ENCODE measurements around the gene AGL. TPM values are rescaled to one million over a fixed set of nuclear protein-coding genes. Genes with fewer than 3 reads are reported as not detected.

AGL gene
- polyA plus RNA-seq, 2 of the 4 experiments (the other 2 are of a cell fraction): 5.5 to 7.4 TPM

DNA sequence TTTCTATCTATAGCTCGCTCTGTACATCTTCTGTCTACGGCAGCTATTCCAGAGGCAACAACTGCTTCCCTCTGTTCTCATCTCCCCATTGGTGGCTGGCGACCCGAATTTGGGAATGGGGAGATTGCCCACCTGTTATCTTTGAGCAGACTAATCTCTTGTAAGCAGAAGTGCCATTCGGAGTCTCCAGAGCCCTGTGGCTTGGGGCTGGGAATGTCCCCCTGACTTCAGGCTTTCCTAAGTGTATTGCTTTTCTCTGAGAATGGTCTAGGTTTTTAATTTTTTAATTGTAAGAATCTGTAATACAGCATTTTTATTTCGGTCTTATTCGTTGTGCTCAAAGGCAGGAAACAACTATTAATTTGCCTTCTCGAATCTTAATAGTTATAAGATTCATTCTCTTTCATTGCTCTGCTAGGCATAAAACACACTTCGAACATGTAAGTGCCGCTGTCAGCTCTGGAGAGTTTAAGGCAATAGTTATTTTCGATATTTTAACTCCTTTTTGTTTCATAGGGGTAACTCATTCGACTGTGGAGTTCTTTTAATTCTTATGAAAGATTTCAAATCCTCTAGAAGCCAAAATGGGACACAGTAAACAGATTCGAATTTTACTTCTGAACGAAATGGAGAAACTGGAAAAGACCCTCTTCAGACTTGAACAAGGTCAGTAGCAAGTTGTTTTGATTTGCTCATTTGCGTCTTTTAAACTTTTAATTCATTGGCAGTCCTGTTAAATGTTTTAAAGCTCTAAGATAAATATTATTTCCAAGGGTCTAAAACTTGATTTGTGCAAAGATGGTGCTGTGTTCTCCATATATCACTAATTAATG lies 514 bp downstream of the AGL start (continued):
- no peak for TF ChIP-seq CBX2 (IDR thresholded peaks at IDR 0.05; ENCODE audit: borderline replicate concordance, low read depth)
- TF ChIP-seq, protein P1, sequence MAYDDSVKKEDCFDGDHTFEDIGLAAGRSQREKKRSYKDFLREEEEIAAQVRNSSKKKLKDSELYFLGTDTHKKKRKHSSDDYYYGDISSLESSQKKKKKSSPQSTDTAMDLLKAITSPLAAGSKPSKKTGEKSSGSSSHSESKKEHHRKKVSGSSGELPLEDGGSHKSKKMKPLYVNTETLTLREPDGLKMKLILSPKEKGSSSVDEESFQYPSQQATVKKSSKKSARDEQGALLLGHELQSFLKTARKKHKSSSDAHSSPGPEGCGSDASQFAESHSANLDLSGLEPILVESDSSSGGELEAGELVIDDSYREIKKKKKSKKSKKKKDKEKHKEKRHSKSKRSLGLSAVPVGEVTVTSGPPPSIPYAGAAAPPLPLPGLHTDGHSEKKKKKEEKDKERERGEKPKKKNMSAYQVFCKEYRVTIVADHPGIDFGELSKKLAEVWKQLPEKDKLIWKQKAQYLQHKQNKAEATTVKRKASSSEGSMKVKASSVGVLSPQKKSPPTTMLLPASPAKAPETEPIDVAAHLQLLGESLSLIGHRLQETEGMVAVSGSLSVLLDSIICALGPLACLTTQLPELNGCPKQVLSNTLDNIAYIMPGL (CRISPR knock-in tag; IDR thresholded peaks at IDR 0.05; ENCODE audit: borderline replicate concordance): no peak

GRCh38 chr1:99851850-99852454 lies 1.8 kb downstream of the AGL start:
- WGBS (ENCODE audit: missing lambda C conversion rate): 88% methylated on average over 4 of the region's 4 CpGs
- DNase-seq (ENCODE audit: low read depth in 1 of 2, low spot score in 1 of 2) (no peak), FAIRE-seq (no peak), ATAC-seq (no peak)
- CTCF ChIA-PET: no interaction called here
- no peak overlapping the region for H3K4me3 ChIP-seq
- TF ChIP-seq, protein P2, sequence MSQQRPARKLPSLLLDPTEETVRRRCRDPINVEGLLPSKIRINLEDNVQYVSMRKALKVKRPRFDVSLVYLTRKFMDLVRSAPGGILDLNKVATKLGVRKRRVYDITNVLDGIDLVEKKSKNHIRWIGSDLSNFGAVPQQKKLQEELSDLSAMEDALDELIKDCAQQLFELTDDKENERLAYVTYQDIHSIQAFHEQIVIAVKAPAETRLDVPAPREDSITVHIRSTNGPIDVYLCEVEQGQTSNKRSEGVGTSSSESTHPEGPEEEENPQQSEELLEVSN (IDR thresholded peaks at IDR 0.05; ENCODE audit: borderline replicate concordance, low read depth): no peak
- TF ChIP-seq FOSL2 (IDR thresholded peaks at IDR 0.05): no peak
- TF ChIP-seq FOSL2 (CRISPR knock-in tag; IDR thresholded peaks at IDR 0.05): no peak
- no peak for TF ChIP-seq ZSCAN20 (CRISPR knock-in tag; IDR thresholded peaks at IDR 0.05)
- no peak for TF ChIP-seq EP300 (IDR thresholded peaks at IDR 0.05)
- no peak for TF ChIP-seq REST (IDR thresholded peaks at IDR 0.05)
- TF ChIP-seq, protein P3, sequence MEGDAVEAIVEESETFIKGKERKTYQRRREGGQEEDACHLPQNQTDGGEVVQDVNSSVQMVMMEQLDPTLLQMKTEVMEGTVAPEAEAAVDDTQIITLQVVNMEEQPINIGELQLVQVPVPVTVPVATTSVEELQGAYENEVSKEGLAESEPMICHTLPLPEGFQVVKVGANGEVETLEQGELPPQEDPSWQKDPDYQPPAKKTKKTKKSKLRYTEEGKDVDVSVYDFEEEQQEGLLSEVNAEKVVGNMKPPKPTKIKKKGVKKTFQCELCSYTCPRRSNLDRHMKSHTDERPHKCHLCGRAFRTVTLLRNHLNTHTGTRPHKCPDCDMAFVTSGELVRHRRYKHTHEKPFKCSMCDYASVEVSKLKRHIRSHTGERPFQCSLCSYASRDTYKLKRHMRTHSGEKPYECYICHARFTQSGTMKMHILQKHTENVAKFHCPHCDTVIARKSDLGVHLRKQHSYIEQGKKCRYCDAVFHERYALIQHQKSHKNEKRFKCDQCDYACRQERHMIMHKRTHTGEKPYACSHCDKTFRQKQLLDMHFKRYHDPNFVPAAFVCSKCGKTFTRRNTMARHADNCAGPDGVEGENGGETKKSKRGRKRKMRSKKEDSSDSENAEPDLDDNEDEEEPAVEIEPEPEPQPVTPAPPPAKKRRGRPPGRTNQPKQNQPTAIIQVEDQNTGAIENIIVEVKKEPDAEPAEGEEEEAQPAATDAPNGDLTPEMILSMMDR (IDR thresholded peaks at IDR 0.05): no peak
- no peak for TF ChIP-seq GATA3 (IDR thresholded peaks at IDR 0.05; ENCODE audit: borderline replicate concordance)
- no peak for TF ChIP-seq KDM1A (IDR thresholded peaks at IDR 0.05; ENCODE audit: low read depth)
- no peak for TF ChIP-seq RFX5 (IDR thresholded peaks at IDR 0.05)
- no peak for TF ChIP-seq HDAC2 (IDR thresholded peaks at IDR 0.05)
- POLR2A ChIA-PET: interaction anchor here (0.6 kb wide), 1 partner anchor 10 kb away, joined by 3 read pairs; no protein-coding TSS in a partner anchor
- peak overlapping the region; percentile 76; the same call in 2 of the 3 replicates for H3K4me2 ChIP-seq
- no peaks in the 10 kb centered on the region for H3K9me3 ChIP-seq
- H3K27ac ChIP-seq: no peak overlapping the region
- peaks cover 8% of the 10 kb centered on the region; the same call in 1 of the 3 replicates for H3K4me1 ChIP-seq

DNA sequence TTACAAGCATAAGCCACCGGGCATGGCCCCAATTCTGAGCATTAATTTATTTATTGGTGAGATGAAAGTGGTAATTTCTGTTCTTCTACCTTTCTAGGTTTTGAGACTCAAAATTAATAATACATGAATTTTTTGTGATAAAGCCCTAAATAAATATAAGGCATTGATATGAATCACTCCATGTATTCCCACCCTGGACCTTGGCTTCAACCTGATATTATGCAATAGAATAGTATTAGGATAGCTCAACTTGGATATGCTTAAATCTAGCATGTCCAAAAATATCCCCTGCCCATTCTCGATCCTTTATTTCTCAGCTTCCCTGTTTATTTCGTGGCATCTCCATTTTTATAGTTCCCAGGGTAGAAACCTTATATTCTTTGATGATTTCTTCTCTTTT lies 2.5 kb downstream of the AGL start:
- ChIA-PET CTCF (no interaction called here), POLR2A (interaction anchor here (0.6 kb wide), 1 partner anchor 9 kb away, joined by 3 read pairs; no protein-coding TSS in a partner anchor)
- DNase-seq (ENCODE audit: low read depth in 1 of 2, low spot score in 1 of 2) (no peak), FAIRE-seq (no peak), ATAC-seq (no peak)
- Histone ChIP-seq H3K27ac (no peak overlapping the region), H3K4me1 (peaks cover 8% of the 10 kb centered on the region; the same call in 1 of the 3 replicates), H3K4me2 (no peak overlapping the region), H3K4me3 (no peak overlapping the region), H3K9me3 (no peaks in the 10 kb centered on the region)
- 75% methylated on average over 3 of the region's 3 CpGs for WGBS (ENCODE audit: missing lambda C conversion rate)
- TF ChIP-seq BHLHE40 (IDR thresholded peaks at IDR 0.05; ENCODE audit: low read depth, low read length) (no peak), KDM5A (IDR thresholded peaks at IDR 0.05) (no peak), ZFP36 (IDR thresholded peaks at IDR 0.05; ENCODE audit: borderline replicate concordance, partially characterized antibody) (no peak), ESRRA (IDR thresholded peaks at IDR 0.05; ENCODE audit: borderline replicate concordance, low read length) (no peak), HOXB5 (CRISPR knock-in tag; IDR thresholded peaks at IDR 0.05) (no peak), HOXA7 (CRISPR knock-in tag; IDR thresholded peaks at IDR 0.05) (no peak)
- TF ChIP-seq, protein P4, sequence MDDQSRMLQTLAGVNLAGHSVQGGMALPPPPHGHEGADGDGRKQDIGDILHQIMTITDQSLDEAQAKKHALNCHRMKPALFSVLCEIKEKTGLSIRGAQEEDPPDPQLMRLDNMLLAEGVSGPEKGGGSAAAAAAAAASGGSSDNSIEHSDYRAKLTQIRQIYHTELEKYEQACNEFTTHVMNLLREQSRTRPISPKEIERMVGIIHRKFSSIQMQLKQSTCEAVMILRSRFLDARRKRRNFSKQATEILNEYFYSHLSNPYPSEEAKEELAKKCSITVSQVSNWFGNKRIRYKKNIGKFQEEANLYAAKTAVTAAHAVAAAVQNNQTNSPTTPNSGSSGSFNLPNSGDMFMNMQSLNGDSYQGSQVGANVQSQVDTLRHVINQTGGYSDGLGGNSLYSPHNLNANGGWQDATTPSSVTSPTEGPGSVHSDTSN (IDR thresholded peaks at IDR 0.05): no peak
- TF ChIP-seq, protein P3 (IDR thresholded peaks at IDR 0.05): no peak
